Prostate gland (tissue), 1 donor: Measurements from ENCODE around the gene PARP9.

Experiments used
- POLR2A ChIP-seq: fragments of 450-650 bp; IDR thresholded peaks from one replicate; pipeline ENCODE4 v1.6.1; 2016; ENCODE audit warnings: antibody characterized with exemption, mild to moderate bottlenecking
- POLR2AphosphoS5 ChIP-seq: sonication (generic); formaldehyde crosslinking; IDR thresholded peaks from one replicate; pipeline ENCODE4 v1.6.1; 2017; ENCODE audit warnings: antibody characterized with exemption

DNA sequence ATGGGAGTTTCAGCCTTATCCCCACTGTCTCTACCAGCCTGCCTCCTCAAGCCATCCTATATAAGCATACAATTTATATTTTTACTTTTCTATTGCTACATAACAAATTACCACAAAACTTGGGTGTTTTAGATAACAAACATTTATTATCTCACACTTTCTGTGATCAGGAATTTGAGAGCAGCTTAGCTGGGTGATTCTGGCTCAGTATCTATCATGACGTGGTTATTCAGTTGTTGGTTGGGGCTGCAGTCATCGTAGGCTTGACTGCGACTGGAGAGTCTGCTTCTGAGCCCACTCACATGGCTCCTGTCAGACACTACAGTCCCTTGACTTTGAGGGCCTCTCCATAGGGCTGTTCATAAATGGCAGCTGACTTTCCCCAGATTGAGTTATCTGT, 34.1 kb upstream of the PARP9 start:
- no peak for TF ChIP-seq POLR2A
- no peak for TF ChIP-seq POLR2AphosphoS5
